Testis (tissue), 3 donors: Measurements from ENCODE around the gene ST3GAL2. TPM values are rescaled to one million over a fixed set of nuclear protein-coding genes. Genes with fewer than 3 reads are reported as not detected.
"Not testable (repeated sequence)": the region's sequence is repeated elsewhere in the genome, so short reads cannot be mapped to it uniquely, and the experiment has no call there.

Experiments used
- DNase-seq: peaks from one replicate; pipeline ENCODE4 v3.0.0-alpha.2; 2019
- H3K27ac ChIP-seq, 2 donors: fragments of 200-600 bp; sonication (generic); one replicate each; pipeline ENCODE4 v1.5.1; 2019
- H3K27me3 ChIP-seq: fragments of 200-600 bp; sonication (generic); one replicate; pipeline ENCODE4 v1.5.1; 2019
- H3K36me3 ChIP-seq: fragments of 200-600 bp; sonication (generic); one replicate; pipeline ENCODE4 v1.5.1; 2017; ENCODE audit warnings: low read depth; ENCODE audit errors: missing control alignments
- H3K4me1 ChIP-seq: fragments of 200-600 bp; sonication (generic); one replicate; pipeline ENCODE4 v1.5.1; 2019
- H3K4me3 ChIP-seq, 2 donors: fragments of 200-600 bp; sonication (generic); one replicate each; pipeline ENCODE4 v1.5.1; 2017 to 2019
- H3K9me3 ChIP-seq: fragments of 200-600 bp; sonication (generic); one replicate; pipeline ENCODE4 v1.5.1; 2017
- CTCF ChIP-seq, 3 experiments: fragments of 450-650 bp in 2 of 3; fragments of 200-600 bp in 1 of 3; sonication (generic) in 1 of 3; IDR thresholded peaks; one replicate each; pipeline ENCODE4 v1.5.1; 2016 to 2019; ENCODE audit warnings: antibody characterized with exemption in 3 of 3, mild to moderate bottlenecking in 2 of 3, moderate library complexity in 1 of 3
- POLR2A ChIP-seq: fragments of 450-650 bp; IDR thresholded peaks from one replicate; pipeline ENCODE4 v1.6.1; 2017; ENCODE audit warnings: antibody characterized with exemption, mild to moderate bottlenecking, moderate library complexity
- WGBS, 2 donors: methylation state at CpG; one replicate each; pipeline ENCODE4 v1.1.5; 2018; 5-methylcytosine and 5-hydroxymethylcytosine counted together
- intact Hi-C: fragments of 100-400 bp; cut with DNase I; formaldehyde crosslinking; loops from one replicate; pipeline ENCODE4 v1.15.1; 2023; ENCODE audit warnings: low total_unique reads
- polyA plus RNA-seq: library from polyadenylated mRNA; stranded (reverse); fragments of 350-450 nt; fragmentation: Illumina TruSeq; extraction: RNeasy Lipid Tissue Mini Kit (QIAGEN cat#74804); gene quantifications from one replicate; pipeline ENCODE4 v1.2.3, GENCODE V29; 2014; ENCODE audit warnings: low read depth, low replicate concordance; ENCODE audit not compliant: insufficient read depth
- total RNA-seq, 2 donors: library from RNA; depleted of rRNA; stranded (reverse); fragments of >200 nt; gene quantifications; one replicate each; pipeline ENCODE4 v1.2.3, GENCODE V29; 2016

ST3GAL2 gene
- total and polyA plus RNA-seq, 3 donors from 2014 or later, result 20.2 to 46.2 (median 32.5) TPM

- Histone ChIP-seq H3K27ac (no peak overlapping the region), H3K4me1 (peaks cover 8% of the 10 kb centered on the region), H3K4me3 (no peak overlapping the region), H3K9me3 (no peaks in the 10 kb centered on the region), H3K36me3 (no peaks in the 10 kb centered on the region), H3K27me3 (no peaks in the 10 kb centered on the region)
- WGBS, 2 donors, result 92 to 94% methylated on average over 15 to 19 of the region's 19 CpGs
- TF ChIP-seq CTCF (IDR thresholded peaks at IDR 0.05) (no peak), POLR2A (no peak)
- no peak for DNase-seq
- intact Hi-C loops, result no loop called here
Measured at GRCh38 chr16:70388006-70388680, 50.8 kb downstream of the ST3GAL2 start.

GRCh38 chr16:70386289-70386986, 52.5 kb downstream of the ST3GAL2 start:
- H3K27ac ChIP-seq, H3K9me3 ChIP-seq, DNase-seq, H3K36me3 ChIP-seq, H3K4me3 ChIP-seq, H3K4me1 ChIP-seq, H3K27me3 ChIP-seq, intact Hi-C loops: not testable (repeated sequence)
- WGBS, 2 donors, result 96% methylated on average over 20 of the region's 20 CpGs

GRCh38 chr16:70383421-70383960, 55.4 kb downstream of the ST3GAL2 start:
- Histone ChIP-seq H3K27ac (no peak overlapping the region), H3K4me1 (no peaks in the 10 kb centered on the region), H3K27me3 (no peaks in the 10 kb centered on the region), H3K4me3 (no peak overlapping the region), H3K9me3 (no peaks in the 10 kb centered on the region), H3K36me3 (no peaks in the 10 kb centered on the region)
- no peak for DNase-seq
- TF ChIP-seq CTCF (IDR thresholded peaks at IDR 0.05) (no peak), POLR2A (no peak)
- 83 to 92% methylated on average over 6 of the region's 6 CpGs for WGBS, 2 donors
- intact Hi-C loops, result no loop called here

- Histone ChIP-seq H3K4me1 (no peaks in the 10 kb centered on the region), H3K27ac (peak overlapping the region in 1 of 2 donors; percentile 68), H3K36me3 (no peaks in the 10 kb centered on the region), H3K9me3 (no peaks in the 10 kb centered on the region), H3K4me3 (peak overlapping the region; percentile 63 to 64), H3K27me3 (no peaks in the 10 kb centered on the region)
- 35 to 44% methylated on average over 24 to 43 of the region's 47 CpGs for WGBS, 2 donors
- DNase-seq, result no peak
- no peak for TF ChIP-seq POLR2A
- TF ChIP-seq CTCF (IDR thresholded peaks at IDR 0.05), result no peak
- intact Hi-C loops, result no loop called here
Measured at GRCh38 chr16:70381604-70382342, 57.1 kb downstream of the ST3GAL2 start.
